IMR-90 (cell line): ENCODE measurements around the gene EXOC6. TPM values are rescaled to one million over a fixed set of nuclear protein-coding genes. Genes with fewer than 3 reads are reported as not detected.

Experiments used
- ATAC-seq: fragments of 200-7000 bp; cut with Tn5 transposase; 2 replicates; pipeline ENCODE4 v1.9.1; 2020; ENCODE audit warnings: low read depth, mild to moderate bottlenecking, moderate library complexity
- BruUV-seq: library from RNA; stranded (reverse); fragments of 400-500 nt; replicated peaks from 2 replicates; lab custom pipeline; 2021; lab: Mats Ljungman, UMichigan
- CTCF ChIA-PET: fragments of 300-600 bp; formaldehyde crosslinking; extraction: SDS; loops from one replicate; lab custom pipeline; 2021; ENCODE audit warnings: antibody characterized with exemption; lab: Yijun Ruan, JAX
- POLR2A ChIA-PET: fragments of 300-600 bp; sonication (Branson Sonifier 250); formaldehyde crosslinking; loops from one replicate; lab custom pipeline; 2022; ENCODE audit warnings: antibody characterized with exemption; ENCODE audit not compliant: unreplicated experiment; lab: Charles Lee
- DNase-seq: peaks from one replicate; pipeline ENCODE4 v3.0.0; 2013
- H2AFZ ChIP-seq: replicated peaks from 2 replicates; pipeline ENCODE3; 2013; ENCODE audit warnings: low read length, mild to moderate bottlenecking; ENCODE audit not compliant: poor library complexity
- H2AK5ac ChIP-seq: 2 replicates; pipeline ENCODE4 v1.6.1; 2013; ENCODE audit warnings: low read depth, low read length, inconsistent platforms
- H2AK9ac ChIP-seq: replicated peaks from 2 replicates; pipeline ENCODE3; 2013; ENCODE audit warnings: mild to moderate bottlenecking, low read depth, low read length, moderate library complexity; ENCODE audit not compliant: poor library complexity
- H2BK120ac ChIP-seq: 2 replicates; pipeline ENCODE4 v1.6.1; 2013; ENCODE audit warnings: low read depth, low read length, inconsistent platforms
- H2BK15ac ChIP-seq: 3 replicates; pipeline ENCODE4 v1.6.1; 2013; ENCODE audit warnings: low read depth, low read length, inconsistent platforms
- H2BK20ac ChIP-seq: 2 replicates; pipeline ENCODE4 v1.6.1; 2013; ENCODE audit warnings: low read depth, mild to moderate bottlenecking, inconsistent platforms, low read length, moderate library complexity
- H2BK5ac ChIP-seq: 2 replicates; pipeline ENCODE4 v1.6.1; 2013; ENCODE audit warnings: mild to moderate bottlenecking, low read depth, low read length, inconsistent platforms; ENCODE audit not compliant: poor library complexity, severe bottlenecking
- H3K14ac ChIP-seq: replicated peaks from 2 replicates; pipeline ENCODE4 v1.6.1; 2013; ENCODE audit warnings: low read depth, low read length, inconsistent platforms
- H3K18ac ChIP-seq: 2 replicates; pipeline ENCODE4 v1.6.1; 2013; ENCODE audit warnings: low read depth, low read length, control low read depth
- H3K23ac ChIP-seq: 2 replicates; pipeline ENCODE4 v1.6.1; 2013; ENCODE audit warnings: low read depth, low read length, inconsistent platforms
- H3K27ac ChIP-seq: 2 replicates; pipeline ENCODE4 v1.5.1; 2013; ENCODE audit warnings: mild to moderate bottlenecking, control low read depth, low read length; ENCODE audit not compliant: insufficient read depth
- H3K27me3 ChIP-seq: 2 replicates; pipeline ENCODE4 v1.6.1; 2013; ENCODE audit warnings: low read length; ENCODE audit not compliant: control insufficient read depth, insufficient read depth
- H3K36me3 ChIP-seq: 2 replicates; pipeline ENCODE4 v1.6.1; 2013; ENCODE audit warnings: low read length, mixed read lengths; ENCODE audit not compliant: control insufficient read depth, insufficient read depth
- H3K4ac ChIP-seq: 2 replicates; pipeline ENCODE4 v1.6.1; 2013; ENCODE audit warnings: low read depth, low read length, inconsistent platforms
- H3K4me1 ChIP-seq: 2 replicates; pipeline ENCODE4 v1.6.1; 2013; ENCODE audit warnings: low read length, mixed read lengths; ENCODE audit not compliant: control insufficient read depth, insufficient read depth
- H3K4me2 ChIP-seq: 2 replicates; pipeline ENCODE4 v1.6.1; 2013; ENCODE audit warnings: low read depth, mild to moderate bottlenecking, control low read depth, low read length, moderate library complexity
- H3K4me3 ChIP-seq: 2 replicates; pipeline ENCODE4 v1.5.1; 2013; ENCODE audit warnings: low read depth, mild to moderate bottlenecking, control low read depth, low read length, moderate library complexity; ENCODE audit not compliant: insufficient read depth
- H3K56ac ChIP-seq: 2 replicates; pipeline ENCODE4 v1.6.1; 2013; ENCODE audit warnings: low read length, inconsistent platforms; ENCODE audit not compliant: insufficient read depth; ENCODE audit errors: extremely low read depth
- H3K79me1 ChIP-seq, 2 experiments: 2 replicates each; pipeline ENCODE4 v1.6.1; 2013; ENCODE audit warnings: low read length in 2 of 2, inconsistent platforms in 1 of 2, low read depth in 1 of 2
- H3K9ac ChIP-seq: 2 replicates; pipeline ENCODE4 v1.6.1; 2013; ENCODE audit warnings: low read depth, low read length, control low read depth
- H3K9me1 ChIP-seq: 2 replicates; pipeline ENCODE4 v1.6.1; 2013; ENCODE audit warnings: low read length, inconsistent platforms; ENCODE audit not compliant: insufficient read depth
- H3K9me3 ChIP-seq: 2 replicates; pipeline ENCODE4 v1.6.1; 2013; ENCODE audit warnings: low read length; ENCODE audit not compliant: control insufficient read depth, insufficient read depth
- H4K20me1 ChIP-seq: 2 replicates; pipeline ENCODE4 v1.6.1; 2013; ENCODE audit warnings: low read length, inconsistent platforms; ENCODE audit not compliant: insufficient read depth
- H4K5ac ChIP-seq: 2 replicates; pipeline ENCODE4 v1.6.1; 2013; ENCODE audit warnings: mild to moderate bottlenecking, low read depth, low read length, control low read depth
- H4K8ac ChIP-seq, 2 experiments: 2 replicates each; pipeline ENCODE4 v1.6.1; 2013; ENCODE audit warnings: low read depth in 2 of 2, low read length in 2 of 2, control low read depth in 1 of 2, inconsistent platforms in 1 of 2
- H4K91ac ChIP-seq: 2 replicates; pipeline ENCODE4 v1.6.1; 2013; ENCODE audit warnings: low read depth, low read length, inconsistent platforms; ENCODE audit not compliant: insufficient read depth
- BHLHE40 ChIP-seq: fragments of 150-350 bp; IDR thresholded peaks from 2 replicates; pipeline ENCODE4 v1.6.1; 2016; ENCODE audit warnings: mild to moderate bottlenecking, low read depth, low read length
- CEBPB ChIP-seq: IDR thresholded peaks from 2 replicates; pipeline ENCODE4 v1.6.1; 2012; ENCODE audit warnings: low read depth, low read length, improper control_type of control experiment
- CHD1 ChIP-seq: IDR thresholded peaks from 2 replicates; pipeline ENCODE4 v1.6.1; 2012; ENCODE audit warnings: low read depth, low read length, improper control_type of control experiment
- CTCF ChIP-seq: conservative IDR thresholded peaks from 2 replicates; pipeline ENCODE4 v1.5.1; 2012; ENCODE audit warnings: mild to moderate bottlenecking, low read depth, low read length, improper control_type of control experiment
- ELK1 ChIP-seq: fragments of 150-350 bp; IDR thresholded peaks from 2 replicates; pipeline ENCODE4 v1.6.1; 2016; ENCODE audit warnings: low read depth, mild to moderate bottlenecking, low read length, moderate library complexity, borderline replicate concordance
- FOS ChIP-seq: fragments of 150-350 bp; IDR thresholded peaks from 2 replicates; pipeline ENCODE4 v1.6.1; 2016; ENCODE audit warnings: low read depth, low read length
- MAFK ChIP-seq: IDR thresholded peaks from 2 replicates; pipeline ENCODE4 v1.6.1; 2012; ENCODE audit warnings: low read depth, low read length, improper control_type of control experiment
- MAZ ChIP-seq: IDR thresholded peaks from 2 replicates; pipeline ENCODE4 v1.6.1; 2012; ENCODE audit warnings: low read depth, mild to moderate bottlenecking, low read length, improper control_type of control experiment, moderate library complexity, borderline replicate concordance
- MXI1 ChIP-seq: IDR thresholded peaks from 2 replicates; pipeline ENCODE4 v1.6.1; 2012; ENCODE audit warnings: low read depth, mild to moderate bottlenecking, low read length, moderate library complexity, borderline replicate concordance
- NFE2L2 ChIP-seq: fragments of 150-350 bp; IDR thresholded peaks from 2 replicates; pipeline ENCODE4 v1.6.1; 2016; ENCODE audit warnings: low read depth, mild to moderate bottlenecking, low read length
- POLR2A ChIP-seq: IDR thresholded peaks from 2 replicates; pipeline ENCODE4 v1.6.1; 2012; ENCODE audit warnings: mild to moderate bottlenecking, low read depth, low read length
- RAD21 ChIP-seq: IDR thresholded peaks from 2 replicates; pipeline ENCODE4 v1.6.1; 2012; ENCODE audit warnings: low read length, improper control_type of control experiment
- RFX5 ChIP-seq: IDR thresholded peaks from 2 replicates; pipeline ENCODE4 v1.8.0; 2012; ENCODE audit warnings: low read depth, mild to moderate bottlenecking, low read length, moderate library complexity
- SMC3 ChIP-seq: fragments of 150-350 bp; IDR thresholded peaks from 2 replicates; pipeline ENCODE4 v1.6.1; 2016; ENCODE audit warnings: low read depth, mild to moderate bottlenecking, antibody characterized with exemption, low read length, moderate library complexity
- USF2 ChIP-seq: fragments of 150-350 bp; IDR thresholded peaks from 2 replicates; pipeline ENCODE4 v1.6.1; 2017; ENCODE audit warnings: mild to moderate bottlenecking, antibody characterized with exemption, low read length, low read depth
- dilution Hi-C: fragments of 300-500 bp; cut with HindIII; formaldehyde crosslinking; loops from one replicate; pipeline ENCODE4 v1.14.3; 2018; ENCODE audit warnings: low sequenced_read_pairs; ENCODE audit not compliant: unreplicated experiment
- in situ Hi-C: fragments of 300-500 bp; cut with MboI; formaldehyde crosslinking; loops from 3 replicates; pipeline ENCODE4 v1.14.3; 2019; ENCODE audit warnings: low sequenced_read_pairs, inconsistent platforms, mixed read lengths
- intact Hi-C: fragments of 100-400 bp; cut with micrococcal nuclease; formaldehyde crosslinking; loops from 2 replicates; pipeline ENCODE4 v1.10.0; 2022
- polyA plus RNA-seq, 3 experiments: library from polyadenylated mRNA; depleted of rRNA; stranded (reverse); fragments of >200 nt; gene quantifications; 2 replicates each; pipeline ENCODE4 v1.2.3, GENCODE V29; 2012; ENCODE audit warnings: low replicate concordance in 1 of 3
- total RNA-seq: library from RNA; depleted of rRNA; stranded (reverse); fragments of >200 nt; gene quantifications from 2 replicates; pipeline ENCODE4 v1.2.3, GENCODE V29; 2012

Gene EXOC6
- total and polyA plus RNA-seq, 2 of the 4 experiments (the other 2 are of a cell fraction): 4.5 to 11.5 TPM

GRCh38 chr10:92826504-92826903, 21.8 kb upstream of the EXOC6 start:
- Histone ChIP-seq H3K27ac (no peak overlapping the region), H3K27me3 (no peaks in the 10 kb centered on the region), H2AK5ac (peak overlapping the region; percentile 54; the same call in 1 of the 2 replicates), H3K4ac (peak overlapping the region; percentile 35), H3K36me3 (no peaks in the 10 kb centered on the region), H3K9ac (no peak overlapping the region), H2BK15ac (peak overlapping the region; percentile 76; the same call in 1 of the 3 replicates), H4K91ac (peak overlapping the region; percentile 7; the same call in 1 of the 2 replicates), H2BK5ac (no peak overlapping the region), H3K56ac (no peak overlapping the region), H3K4me2 (no peak overlapping the region), H2BK20ac (peak overlapping the region; percentile 44; the same call in 1 of the 2 replicates), H4K8ac (peak overlapping the region; percentile 3 to 42; a peak in 2 of 4 replicates), H2AFZ (no peak overlapping the region), H3K9me3 (no peaks in the 10 kb centered on the region), H3K23ac (peak overlapping the region; percentile 15; the same call in 1 of the 2 replicates), H4K5ac (peak overlapping the region; percentile 75; the same call in 1 of the 2 replicates), H3K4me1 (peaks cover 9% of the 10 kb centered on the region), H3K79me1 (no peaks in the 10 kb centered on the region; a peak in 1 of 4 replicates), H2BK120ac (peak overlapping the region; percentile 87), H4K20me1 (no peaks in the 10 kb centered on the region), H3K14ac (peak overlapping the region; percentile 54; the same call in 1 of the 2 replicates), H3K4me3 (no peak overlapping the region), H3K9me1 (no peaks in the 10 kb centered on the region; the same call in 1 of the 2 replicates), H3K18ac (peak overlapping the region; percentile 86; the same call in 1 of the 2 replicates), H2AK9ac (no peak overlapping the region)
- TF ChIP-seq MAZ (no peak), BHLHE40 (no peak), NFE2L2 (no peak), RAD21 (no peak), POLR2A (no peak), RFX5 (no peak), ELK1 (no peak), SMC3 (no peak), USF2 (no peak), MAFK (no peak), FOS (no peak), CEBPB (no peak), CTCF (no peak), MXI1 (no peak), CHD1 (no peak)
- BruUV-seq: no TSS peak
- ATAC-seq (no peak), DNase-seq (no peak)
- POLR2A ChIA-PET: no interaction called here
- dilution Hi-C loops (no loop called here), in situ Hi-C loops (no loop called here), intact Hi-C loops (no loop called here)
- CTCF ChIA-PET: interaction anchor here (1.2 kb wide), 1 partner anchor 16 kb away, joined by 3 read pairs; no protein-coding TSS in a partner anchor
